NCI-H2029 (cell line): ENCODE data around the gene PRR30.

Experiments used
- DNase-seq: peaks from one replicate; lab custom pipeline; 2025; lab: John Stamatoyannopoulos, UW

Gene PRR30

DNA sequence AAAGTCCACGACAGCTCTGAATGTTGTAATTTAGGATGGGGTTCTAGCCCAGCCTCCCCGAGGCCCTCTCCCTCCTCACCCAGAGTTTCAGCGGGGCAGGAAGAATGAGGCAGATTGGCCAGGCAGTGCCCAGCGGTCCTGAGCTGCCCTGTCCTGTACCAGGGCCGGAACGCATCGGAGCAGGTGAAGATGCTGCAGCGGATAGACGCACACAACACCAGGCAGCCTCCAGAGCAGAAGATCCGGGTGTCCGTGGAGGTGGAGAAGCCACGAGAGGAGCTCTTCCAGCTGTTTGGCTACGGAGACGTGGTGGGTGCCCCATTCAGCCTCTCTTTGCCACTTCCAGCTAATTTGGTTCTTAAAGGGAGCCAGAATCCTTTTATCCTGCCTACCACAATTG, 41.9 kb downstream of the PRR30 start:
- no peak for DNase-seq

DNA sequence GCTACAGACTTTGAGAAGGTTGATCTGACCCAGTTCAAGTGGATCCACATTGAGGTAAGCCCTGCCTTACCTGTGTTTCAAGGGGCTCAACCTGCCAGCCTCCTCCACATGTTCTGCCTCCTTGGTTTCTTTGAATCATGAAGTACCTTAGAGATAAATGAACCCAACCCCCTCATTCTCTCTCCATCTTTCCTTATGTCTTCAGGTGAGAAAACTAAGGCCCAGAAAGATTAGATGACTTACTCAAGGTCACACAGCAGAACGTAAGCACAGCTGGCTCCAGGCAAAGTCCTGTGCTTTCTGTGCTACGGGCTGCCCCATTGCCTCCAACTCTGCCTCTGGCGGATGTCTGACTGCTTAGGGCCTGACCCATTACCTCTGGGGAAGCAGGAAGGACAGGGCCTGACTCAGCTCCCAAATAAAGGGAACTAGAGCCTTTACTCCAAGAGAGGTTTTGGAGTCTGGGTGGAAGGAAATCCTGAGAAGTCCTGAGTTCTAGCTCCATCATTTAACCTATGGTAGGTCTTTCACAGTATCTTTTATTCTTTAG, 42.4 kb downstream of the PRR30 start:
- no peak for DNase-seq

DNA sequence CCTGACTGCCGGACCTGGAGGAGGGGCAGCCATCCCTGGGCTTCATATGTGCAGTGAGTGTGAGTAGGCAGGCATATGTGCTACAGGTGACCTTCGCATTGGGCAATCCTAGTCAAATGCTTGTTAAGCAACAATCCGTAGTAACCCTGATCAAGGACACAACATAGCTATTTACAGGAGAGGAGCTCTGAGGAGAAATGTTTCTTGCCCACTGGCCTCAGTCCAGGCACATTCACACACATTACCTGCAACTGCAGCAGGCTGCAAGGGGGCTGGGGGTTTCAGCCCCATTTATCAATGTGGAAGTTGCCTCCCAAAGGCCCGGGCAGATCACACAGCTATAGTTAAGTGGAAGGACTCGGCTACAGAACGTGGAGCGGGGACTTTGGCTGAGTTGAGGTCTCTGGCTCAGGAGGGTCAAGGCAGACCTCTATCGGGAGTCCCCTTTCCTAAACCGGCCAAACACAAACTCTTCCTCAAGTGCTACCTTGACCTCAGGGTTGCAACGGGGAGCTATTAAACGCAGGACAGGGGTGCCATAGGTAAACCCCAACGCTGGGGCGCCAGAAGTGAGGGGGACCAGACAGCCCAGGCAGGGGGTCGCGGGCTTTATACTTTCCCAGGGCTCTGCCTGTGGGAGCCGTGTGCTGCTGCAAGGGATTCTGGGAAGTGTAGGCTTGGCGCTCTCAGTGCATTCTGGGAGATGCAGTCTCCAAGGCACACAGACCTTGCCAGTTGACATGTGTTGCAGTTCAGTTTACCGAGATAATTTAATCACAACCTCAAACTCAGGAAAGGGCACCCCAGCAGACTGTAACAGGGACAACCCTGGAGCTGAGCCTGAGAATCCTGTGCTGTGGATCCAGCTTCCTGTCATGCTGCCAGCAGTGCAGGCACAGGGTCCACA, 43.2 kb downstream of the PRR30 start:
- DNase-seq = peak; percentile 28

DNA sequence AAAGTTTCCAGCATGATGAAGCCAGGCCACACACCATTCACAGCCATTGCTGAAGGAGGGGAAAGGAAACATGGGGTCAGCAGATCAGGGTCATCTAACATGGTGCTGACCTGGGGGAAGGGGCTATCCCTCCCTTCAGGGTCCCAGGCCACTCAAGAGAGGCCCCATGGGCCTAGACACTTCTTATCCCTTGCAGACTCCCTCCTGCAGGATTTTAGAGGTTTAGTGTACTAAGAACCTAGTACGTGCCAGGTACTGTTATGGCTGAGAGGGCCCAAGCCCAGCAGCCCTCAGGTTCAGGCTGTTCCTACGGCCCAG, 43.8 kb downstream of the PRR30 start:
- DNase-seq = no peak

DNA sequence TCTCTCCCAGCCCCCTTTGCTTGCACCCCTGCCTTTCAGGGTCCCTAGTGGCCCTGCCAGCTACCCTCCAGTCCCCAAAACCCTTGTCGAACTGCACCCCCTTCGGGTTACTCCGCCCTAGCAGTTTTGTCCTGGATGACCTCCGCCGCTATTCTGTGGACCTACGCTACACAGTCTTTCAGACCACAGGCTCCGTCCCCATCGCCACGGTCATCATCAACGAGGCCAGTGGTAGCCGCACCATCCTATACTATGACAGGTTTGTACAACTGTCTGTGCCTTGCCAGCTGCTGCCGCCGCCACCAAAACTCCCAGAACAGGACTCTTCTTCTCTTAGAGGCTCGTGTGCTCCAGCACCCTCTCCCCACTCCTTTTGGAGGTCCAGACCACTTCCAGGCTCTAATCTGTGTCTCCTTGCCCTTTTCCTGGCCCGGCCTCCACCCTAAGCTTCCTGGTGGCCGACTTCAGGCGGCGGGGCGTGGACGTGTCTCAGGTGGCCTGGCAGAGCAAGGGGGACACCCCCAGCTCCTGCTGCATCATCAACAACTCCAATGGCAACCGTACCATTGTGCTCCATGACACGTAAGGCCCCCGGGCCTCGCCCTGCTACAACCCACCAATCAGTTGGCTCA, 44.7 kb downstream of the PRR30 start:
- no peak for DNase-seq

DNA sequence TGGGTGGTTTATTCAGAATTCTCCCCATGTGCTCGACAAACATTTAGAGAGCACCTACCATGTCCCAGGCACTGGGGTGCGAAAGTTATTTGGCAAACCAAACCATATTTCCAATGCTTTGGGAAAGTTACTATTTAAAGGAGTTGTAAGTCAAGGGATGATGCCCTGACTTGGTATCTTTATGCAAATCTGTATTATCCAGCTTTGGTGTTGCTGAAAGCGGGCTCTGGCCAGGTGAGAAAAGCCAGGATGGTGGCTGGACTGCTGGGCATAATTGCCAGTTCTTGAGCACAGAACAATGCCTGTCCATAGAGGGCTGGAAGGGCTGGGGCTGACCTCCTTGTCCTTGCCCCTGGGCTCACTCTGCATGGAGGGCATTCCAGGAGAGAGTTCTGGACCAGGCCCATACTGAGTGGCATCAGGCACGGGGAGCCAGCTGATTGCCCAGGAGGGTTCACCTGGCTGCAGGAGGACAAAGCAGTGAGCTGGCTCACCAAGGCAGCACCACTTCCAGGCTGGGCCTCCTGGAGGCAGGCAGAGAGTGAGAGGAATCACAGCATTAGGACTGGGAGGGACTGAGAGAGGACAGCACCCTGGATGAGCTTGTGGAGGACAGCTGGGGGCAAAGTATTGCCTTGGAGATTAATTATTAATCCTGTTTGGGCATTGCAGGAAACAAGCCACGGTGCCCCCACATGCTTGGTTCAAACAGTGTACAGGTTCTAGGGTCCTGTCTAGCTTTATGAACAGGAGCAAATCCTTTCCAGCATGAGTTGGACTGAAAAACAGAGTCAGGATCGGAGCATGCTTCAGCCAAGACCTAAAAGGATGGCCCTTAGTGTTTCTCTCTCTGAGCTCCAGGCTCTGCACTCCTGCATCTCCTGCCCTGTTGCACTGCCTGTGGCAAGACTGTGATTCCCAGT, 45.5 kb downstream of the PRR30 start:
- no peak for DNase-seq

DNA sequence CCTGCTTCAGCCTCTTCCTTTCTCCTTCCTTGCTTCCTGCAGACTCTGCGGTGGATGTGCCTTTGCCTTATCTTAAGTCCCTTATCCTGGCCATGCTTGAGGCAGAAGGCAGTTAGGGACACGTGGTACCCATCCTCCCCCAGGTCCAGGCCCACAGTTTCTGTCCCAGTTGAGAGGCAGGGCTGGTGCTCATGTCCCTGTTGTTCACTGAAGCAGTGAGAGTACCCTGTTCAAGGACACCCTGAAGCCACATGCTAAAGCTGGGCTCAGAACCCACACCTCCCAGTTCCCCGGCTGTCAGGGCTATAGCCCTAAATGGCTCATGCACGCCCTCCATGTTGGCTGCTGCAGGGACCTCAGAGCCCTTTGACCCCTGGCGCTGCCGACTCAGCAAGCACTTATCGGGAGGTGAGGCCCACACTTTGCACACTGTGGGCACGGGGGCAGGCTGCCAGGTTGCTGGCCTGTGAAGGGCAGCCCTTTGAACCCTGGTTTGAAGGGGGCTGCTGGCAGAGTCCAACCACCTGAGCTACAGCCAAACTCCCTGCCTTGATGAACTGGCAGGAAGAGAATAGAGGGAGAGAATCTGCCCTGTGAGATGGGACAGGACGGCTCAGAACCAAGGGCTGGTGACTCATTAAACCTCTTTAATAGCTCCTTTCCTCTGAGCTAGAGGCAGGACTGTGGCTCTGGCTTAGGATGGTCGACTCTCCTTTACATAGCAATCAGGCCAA, 46.3 kb downstream of the PRR30 start:
- DNase-seq = no peak

DNA sequence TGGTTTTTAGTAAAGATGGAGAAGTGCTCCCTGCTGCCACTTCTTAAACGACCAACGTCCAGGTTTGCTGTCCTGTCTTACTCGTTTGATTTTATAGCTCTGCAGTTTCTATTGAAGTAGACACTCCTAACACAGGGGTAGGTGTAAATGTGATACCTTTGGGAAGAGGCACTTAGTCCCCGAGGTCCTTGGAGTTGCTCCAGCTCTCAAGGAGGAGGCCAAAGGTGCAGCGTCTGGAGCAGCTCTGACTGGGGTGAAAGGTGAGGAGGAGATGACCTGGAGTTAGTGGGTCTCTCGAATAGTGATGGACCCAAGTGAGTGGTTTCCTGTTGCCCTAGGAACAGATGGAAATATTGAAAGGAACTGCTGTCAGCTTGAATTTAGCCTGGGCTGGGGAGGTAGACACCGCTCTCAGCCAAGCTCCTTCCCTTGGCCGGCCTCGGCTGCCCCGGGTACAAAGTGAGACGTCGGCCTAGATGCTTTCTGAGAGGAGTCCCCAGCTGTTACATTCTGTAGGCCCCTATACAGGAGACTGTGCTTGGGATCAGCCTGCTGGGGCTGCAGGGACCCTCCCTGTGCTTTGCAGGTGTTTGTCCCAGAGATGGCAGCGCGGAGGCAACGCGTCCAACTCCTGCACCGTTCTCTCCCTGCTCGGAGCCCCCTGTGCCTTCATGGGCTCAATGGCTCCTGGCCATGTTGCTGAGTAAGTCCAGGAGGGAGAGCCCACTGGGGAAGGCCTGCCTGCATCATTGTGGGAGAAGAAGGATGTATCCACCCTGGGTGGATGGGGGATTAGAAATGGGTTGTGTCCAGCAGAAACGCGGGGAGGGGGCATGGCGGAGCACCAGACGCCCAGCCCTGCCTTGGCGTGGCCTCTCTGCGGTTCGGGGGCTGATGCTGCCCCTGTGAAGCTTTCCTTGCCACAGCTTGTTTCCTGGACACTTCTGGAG, 47.2 kb downstream of the PRR30 start:
- no peak for DNase-seq

DNA sequence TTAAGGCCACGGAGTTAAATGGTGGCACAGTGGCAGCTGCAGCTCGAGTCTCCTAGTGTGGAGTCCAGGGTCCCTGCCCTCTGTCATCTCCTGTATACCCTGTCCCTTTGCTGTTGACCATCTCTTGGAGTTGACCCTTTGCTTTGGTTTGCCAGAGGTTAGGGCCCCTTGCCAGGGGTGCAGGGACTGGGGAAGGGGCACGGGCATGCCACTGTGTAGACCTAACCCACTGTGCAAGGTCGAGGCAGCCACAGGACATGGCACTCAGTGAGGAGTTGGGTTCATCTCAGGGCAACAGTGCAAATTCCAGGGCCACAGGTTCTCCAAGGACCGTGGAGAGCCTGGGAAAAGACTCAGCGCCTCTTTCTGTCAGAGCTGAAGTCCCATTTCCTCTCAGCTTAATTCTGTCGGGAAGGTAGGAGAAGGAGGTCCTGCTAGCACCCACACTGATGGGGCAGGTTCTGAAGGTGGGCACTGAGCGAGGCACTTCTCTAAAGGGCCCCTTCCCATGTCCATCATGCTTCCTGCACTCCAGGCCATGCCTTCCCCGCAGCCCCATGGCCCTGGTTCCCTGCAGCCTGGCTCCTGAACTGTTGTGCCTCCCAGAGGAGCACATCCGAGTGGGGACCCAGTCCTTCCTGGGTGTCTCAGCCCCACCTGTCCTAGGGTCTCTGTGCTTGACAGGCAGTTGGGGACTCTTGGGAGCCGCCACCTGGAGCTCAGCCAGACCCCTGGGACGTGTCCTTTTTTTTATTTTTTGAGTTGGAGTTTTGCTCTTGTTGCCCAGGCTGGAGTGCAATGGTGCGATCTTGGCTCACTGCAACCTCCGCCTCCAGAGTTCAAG, 49.9 kb downstream of the PRR30 start:
- no peak for DNase-seq

DNA sequence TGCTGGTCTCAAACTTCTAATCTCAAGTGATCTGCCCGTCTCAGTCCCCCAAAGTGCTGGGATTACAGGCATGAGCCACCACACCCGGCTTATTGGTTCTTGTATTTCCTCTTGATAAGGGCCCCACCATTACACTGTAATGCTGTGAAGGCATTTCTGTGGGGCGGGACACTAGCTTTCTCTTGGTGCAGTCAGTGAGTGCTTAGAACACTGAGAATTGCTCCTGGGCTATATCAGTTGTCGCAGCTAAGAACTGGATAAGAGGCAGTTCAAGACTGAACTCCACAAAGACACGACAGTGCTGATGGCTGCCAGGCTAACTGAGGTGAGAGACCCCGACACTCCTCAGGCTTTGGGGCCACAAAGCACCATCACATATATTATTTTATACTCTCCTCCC, 50.6 kb downstream of the PRR30 start:
- no peak for DNase-seq

DNA sequence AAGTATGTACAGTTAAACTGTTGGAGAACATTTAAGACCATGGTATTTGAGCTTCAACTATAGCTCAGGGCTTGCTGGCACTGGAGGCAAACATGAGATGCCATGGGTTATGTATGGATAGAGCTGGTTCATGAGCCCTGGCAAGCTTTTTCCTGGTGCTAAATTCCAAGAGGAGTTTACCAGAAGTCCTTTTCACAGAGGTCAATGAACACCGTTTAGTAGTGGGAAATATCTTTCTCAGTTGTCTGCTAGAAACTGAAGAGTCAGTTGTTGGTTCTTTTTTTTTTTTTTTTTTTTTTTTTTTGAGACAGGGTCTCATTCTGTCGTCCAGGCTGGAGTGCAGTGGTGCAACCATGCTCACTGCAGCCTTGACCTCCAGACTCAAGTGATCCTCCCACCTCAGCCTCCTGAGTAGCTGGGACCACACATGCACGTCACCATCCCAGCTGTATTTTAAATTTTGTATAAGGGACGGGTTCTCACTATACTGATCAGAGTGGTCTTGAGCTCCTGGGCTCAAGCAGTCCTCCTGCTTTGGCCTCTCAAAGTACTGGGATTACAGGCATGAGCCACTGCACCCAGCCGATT, 51.3 kb downstream of the PRR30 start:
- no peak for DNase-seq
